ENCODE results near the gene FARS2. TPM values are rescaled to one million over a fixed set of nuclear protein-coding genes. Genes with fewer than 3 reads are reported as not detected.

FARS2 gene
- total RNA-seq, 1 experiment from 2014 or later = 13.8 TPM

DNA sequence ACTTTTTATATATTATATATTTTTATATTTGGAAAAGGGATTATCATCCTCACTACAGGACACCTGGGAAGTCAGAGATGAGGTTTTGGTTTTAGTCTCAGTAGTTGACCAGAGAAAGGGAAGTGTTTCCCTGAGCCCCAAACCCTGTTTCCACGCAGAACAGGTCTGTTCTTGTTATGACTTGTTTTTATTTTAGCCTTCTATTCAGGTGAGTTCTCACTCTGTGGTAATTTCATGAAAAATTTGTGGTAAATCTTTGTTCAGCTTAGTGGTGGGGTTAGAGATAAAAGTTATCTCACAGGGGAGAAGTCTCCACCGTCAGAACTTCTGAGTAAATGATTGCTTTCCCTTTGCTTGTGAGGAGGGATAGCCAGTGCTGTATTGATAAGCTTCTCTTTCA is 224.9 kb downstream of the FARS2 start:
- no peak overlapping the region for H3K4me3 ChIP-seq (replicated peaks in 1 of 2; ENCODE audit: low read depth in 1 of 2, low read length in 2 of 2)
- no peaks in the 10 kb centered on the region for H3K79me2 ChIP-seq (ENCODE audit: insufficient read depth, low read length)
- H2AFZ ChIP-seq (ENCODE audit: low read depth, low read length, poor library complexity, severe bottlenecking) = no peak overlapping the region
- no peak for DNase-seq (ENCODE audit: low read depth, low spot score)
- BruUV-seq (replicated peaks) = no TSS peak
- ChIA-PET POLR2A (no interaction called here), CTCF (interaction anchor here (1.7 kb wide), 1 partner anchor 15 kb away, joined by 4 read pairs; no protein-coding TSS in a partner anchor), RAD21 (ENCODE audit: low non-redundant PET in 1 of 2, low total read pairs in 2 of 2, uncharacterized antibody in 2 of 2, unreplicated experiment in 2 of 2) (no interaction called here)
- H3K4me2 ChIP-seq (ENCODE audit: low read length) = no peak overlapping the region
- intact Hi-C loops (cut with micrococcal nuclease) = no loop called here
- ATAC-seq = no peak
- no peaks in the 10 kb centered on the region for H4K20me1 ChIP-seq (ENCODE audit: insufficient read depth)
- TF ChIP-seq POLR2A (IDR thresholded peaks at IDR 0.05; ENCODE audit: borderline replicate concordance, extremely low read depth, insufficient read depth, insufficient read length) (no peak), FOSL1 (IDR thresholded peaks at IDR 0.05; ENCODE audit: low read depth) (no peak), ZNF274 (IDR thresholded peaks at IDR 0.05; ENCODE audit: low read depth, low read length) (no peak), ELF1 (IDR thresholded peaks at IDR 0.05; ENCODE audit: borderline replicate concordance, low read depth) (no peak), EZH2 (IDR thresholded peaks at IDR 0.05) (no peak), EGR1 (IDR thresholded peaks at IDR 0.05; ENCODE audit: low read depth) (no peak), SP1 (IDR thresholded peaks at IDR 0.05; ENCODE audit: low read depth) (no peak), SRF (IDR thresholded peaks at IDR 0.05; ENCODE audit: low read depth) (no peak), CEBPB (IDR thresholded peaks at IDR 0.05; ENCODE audit: low read depth) (no peak), EZH2phosphoT487 (IDR thresholded peaks at IDR 0.05; ENCODE audit: borderline replicate concordance) (no peak), ZFX (IDR thresholded peaks at IDR 0.05) (no peak), CBX3 (IDR thresholded peaks at IDR 0.05; ENCODE audit: low read depth) (no peak)
- TF ChIP-seq, protein P1, sequence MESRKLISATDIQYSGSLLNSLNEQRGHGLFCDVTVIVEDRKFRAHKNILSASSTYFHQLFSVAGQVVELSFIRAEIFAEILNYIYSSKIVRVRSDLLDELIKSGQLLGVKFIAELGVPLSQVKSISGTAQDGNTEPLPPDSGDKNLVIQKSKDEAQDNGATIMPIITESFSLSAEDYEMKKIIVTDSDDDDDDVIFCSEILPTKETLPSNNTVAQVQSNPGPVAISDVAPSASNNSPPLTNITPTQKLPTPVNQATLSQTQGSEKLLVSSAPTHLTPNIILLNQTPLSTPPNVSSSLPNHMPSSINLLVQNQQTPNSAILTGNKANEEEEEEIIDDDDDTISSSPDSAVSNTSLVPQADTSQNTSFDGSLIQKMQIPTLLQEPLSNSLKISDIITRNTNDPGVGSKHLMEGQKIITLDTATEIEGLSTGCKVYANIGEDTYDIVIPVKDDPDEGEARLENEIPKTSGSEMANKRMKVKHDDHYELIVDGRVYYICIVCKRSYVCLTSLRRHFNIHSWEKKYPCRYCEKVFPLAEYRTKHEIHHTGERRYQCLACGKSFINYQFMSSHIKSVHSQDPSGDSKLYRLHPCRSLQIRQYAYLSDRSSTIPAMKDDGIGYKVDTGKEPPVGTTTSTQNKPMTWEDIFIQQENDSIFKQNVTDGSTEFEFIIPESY (IDR thresholded peaks at IDR 0.05; ENCODE audit: extremely low read depth, insufficient replicate concordance, low read length) = no peak
- H3K9me2 ChIP-seq (ENCODE audit: insufficient read depth) = no peaks in the 10 kb centered on the region
- no peaks in the 10 kb centered on the region for H3K9me3 ChIP-seq (ENCODE audit: control insufficient read depth in 1 of 2, insufficient read depth in 1 of 2, low read depth in 1 of 2, low read length in 2 of 2)
- H3K27ac ChIP-seq (ENCODE audit: low read depth, low read length) = no peak overlapping the region
- H3K27me3 ChIP-seq (ENCODE audit: insufficient read depth, low read length) = no peaks in the 10 kb centered on the region
- H3K4me1 ChIP-seq (ENCODE audit: control insufficient read depth in 1 of 2, insufficient read depth in 2 of 2, low read length in 2 of 2) = no peaks in the 10 kb centered on the region
- H3K36me3 ChIP-seq (ENCODE audit: control insufficient read depth in 1 of 2, insufficient read depth in 2 of 2, low read length in 2 of 2) = no peaks in the 10 kb centered on the region
- H3K9ac ChIP-seq (ENCODE audit: low read length) = no peak overlapping the region

All from HCT116 (cell line).